Activated CD4-positive, alpha-beta T cell treated with anti-CD3 and anti-CD28 coated beads, Interleukin-10, Interleukin-2, amounts not matched to agents 100 ng/mL and 50 ng/mL, durations not matched to agents 16 hours and 8 hours (primary cell): ENCODE results near the gene ZFP57.

Experiments
- DNase-seq: peaks from one replicate; pipeline ENCODE4 v3.0.0-alpha.2; 2020

ZFP57 gene

DNA sequence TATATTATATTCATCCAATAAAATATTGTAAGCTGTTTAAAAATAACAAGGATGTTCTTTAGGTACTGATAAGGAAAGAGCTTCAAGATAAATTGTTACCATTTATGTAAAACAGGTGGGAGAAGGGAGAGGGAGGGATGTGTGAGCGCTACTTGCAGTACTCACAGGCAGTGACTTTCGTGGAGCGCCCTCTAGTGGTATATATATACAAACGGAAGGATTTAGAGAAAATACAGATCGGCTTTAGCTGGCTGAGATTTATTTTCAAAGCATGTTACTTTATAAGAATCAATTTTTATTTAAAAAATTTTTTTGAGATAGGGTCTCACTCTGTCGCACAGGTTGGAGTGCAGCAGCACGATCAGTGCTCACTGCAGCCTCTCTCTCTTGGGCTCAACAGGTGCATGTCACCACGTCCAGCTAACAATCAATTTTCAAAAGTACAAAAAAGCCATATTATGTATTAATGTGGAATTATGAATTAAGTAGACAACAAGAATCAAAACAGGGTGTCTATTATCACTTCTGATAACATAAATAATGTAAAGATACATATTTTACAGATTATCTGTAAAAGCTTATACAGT is 27.4 kb downstream of the ZFP57 start:
- DNase-seq: peak; percentile 72

DNA sequence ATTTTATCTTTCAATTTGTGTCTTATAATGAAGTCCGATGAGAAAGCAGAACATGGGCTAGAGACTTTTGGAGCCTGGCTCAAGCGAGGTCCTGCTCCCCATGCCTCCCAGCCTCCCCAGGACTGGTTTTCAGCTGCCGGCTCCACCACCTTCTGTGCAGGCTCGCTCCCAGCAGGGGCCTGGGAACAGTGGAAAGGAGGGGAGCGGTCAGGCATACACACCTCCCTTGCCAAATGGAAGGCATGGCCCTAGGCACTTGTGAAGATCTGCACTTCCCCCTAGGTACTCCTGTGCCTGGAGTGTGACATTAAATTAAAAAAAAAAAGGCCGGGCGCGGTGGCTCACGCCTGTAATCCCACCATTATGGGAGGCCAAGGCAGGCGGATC is 28.8 kb downstream of the ZFP57 start:
- DNase-seq: no peak

DNA sequence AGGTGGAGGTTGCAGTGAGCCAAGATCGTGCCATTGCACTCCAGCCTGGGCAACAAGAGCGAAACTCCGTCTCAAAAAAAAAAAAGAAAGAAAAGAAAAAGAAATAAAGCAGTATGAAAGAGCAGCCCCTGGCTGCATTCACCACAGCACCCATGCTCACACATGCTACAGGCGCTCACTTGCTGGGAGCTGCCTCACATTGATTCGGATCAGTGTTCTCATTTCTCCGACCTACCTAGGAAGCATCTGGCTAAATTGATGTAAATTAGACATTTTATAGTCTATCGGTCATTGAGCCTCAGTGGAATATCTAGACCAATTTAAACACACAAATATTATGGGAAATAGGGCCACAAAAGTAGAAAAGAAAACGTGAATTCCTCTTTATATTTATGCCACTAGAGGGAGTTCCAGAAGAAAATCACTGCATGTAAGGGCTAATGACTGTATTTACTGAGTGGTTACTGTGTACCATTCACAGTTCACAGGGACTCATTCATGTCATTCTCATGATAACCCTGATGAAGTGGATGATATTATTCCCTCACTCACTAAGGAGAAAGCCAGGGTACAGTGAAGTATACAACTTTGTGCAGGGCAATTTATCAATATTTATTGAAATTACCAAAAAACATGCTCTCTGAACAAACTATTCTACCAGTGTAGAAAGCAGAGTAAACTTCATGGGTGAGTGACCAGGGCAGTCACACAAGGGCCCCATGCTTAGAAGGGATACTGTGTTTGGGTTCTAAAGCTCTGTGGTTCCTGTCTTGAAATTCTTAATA is 29.3 kb downstream of the ZFP57 start:
- peak; percentile 40 for DNase-seq

DNA sequence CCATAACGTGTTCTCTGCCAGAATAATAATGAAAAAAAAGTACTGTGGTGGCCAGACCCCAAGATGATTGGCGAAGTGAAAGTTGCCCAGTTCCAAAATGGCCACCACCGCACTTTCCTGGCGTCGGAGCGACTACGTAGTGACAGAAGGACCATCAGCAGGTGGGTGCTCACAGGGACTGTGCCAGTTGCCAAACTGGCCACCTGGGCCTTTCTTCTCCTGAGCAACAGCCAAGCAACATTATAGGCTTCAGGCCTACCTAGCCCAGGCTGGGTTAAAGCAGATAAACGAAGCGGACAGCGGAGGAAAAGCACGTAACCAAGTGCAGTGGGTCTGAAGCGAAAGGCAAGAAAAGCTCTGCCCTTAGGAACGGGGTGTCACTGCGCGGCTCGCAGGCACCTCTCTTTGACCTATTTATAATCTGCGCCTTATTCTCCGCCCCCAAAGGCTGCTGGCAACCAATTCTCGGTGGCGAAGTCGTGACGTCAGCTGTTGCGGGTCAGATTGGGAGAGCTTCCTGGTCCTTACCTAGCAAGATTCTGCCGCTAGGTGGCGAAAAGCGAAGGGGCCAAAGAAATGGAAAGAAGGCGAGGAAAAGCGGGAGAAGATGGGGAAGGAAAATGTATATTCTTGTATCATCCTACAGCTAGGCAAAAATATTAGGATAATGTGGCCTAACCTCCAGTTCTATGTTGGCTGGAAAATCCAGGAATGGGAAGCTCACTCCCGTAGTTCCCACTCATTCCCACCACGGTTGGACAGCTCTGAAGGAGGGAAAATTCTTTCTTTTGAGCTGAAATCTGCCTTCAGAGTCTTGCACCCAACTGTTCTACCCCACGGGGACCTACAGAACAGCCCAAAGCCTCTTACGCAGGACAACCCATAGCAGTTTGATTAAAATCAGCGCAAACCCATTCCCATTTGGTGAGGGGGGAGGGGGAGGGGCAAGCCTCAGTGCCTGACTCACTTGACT is 31.0 kb downstream of the ZFP57 start:
- DNase-seq: peak; percentile 98

DNA sequence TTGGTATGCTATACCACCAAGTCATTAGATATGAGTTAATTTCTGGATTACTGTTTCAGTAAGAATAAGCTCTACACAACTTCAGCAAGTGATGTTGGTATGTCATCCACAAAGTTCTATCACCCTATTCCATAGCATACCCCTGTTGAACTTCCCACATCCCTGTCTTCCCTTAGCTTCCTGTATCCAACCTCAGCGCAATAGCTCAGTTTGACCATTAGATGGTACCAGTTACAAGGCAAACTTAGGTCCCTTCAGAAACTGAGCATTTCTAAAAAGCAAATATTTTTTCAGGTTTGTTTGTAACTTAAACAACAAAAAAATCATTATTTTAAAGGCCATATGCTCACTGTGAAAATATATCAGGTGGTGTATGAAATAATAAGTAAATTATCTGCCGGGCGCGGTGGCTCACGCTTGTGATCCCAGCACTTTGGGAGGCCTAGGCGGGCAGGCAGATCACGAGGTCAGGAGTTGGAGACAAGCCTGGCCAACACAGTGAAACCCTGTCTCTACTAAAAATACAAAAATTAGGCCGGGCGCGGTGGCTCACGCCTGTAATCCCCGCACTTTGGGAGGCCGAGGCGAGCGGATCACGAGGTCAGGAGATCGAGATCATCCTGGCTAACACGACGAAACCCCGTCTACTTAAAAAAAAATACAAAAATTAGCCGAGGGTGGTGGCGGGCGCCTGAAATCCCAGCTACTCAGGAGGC is 32.9 kb downstream of the ZFP57 start:
- DNase-seq: no peak

DNA sequence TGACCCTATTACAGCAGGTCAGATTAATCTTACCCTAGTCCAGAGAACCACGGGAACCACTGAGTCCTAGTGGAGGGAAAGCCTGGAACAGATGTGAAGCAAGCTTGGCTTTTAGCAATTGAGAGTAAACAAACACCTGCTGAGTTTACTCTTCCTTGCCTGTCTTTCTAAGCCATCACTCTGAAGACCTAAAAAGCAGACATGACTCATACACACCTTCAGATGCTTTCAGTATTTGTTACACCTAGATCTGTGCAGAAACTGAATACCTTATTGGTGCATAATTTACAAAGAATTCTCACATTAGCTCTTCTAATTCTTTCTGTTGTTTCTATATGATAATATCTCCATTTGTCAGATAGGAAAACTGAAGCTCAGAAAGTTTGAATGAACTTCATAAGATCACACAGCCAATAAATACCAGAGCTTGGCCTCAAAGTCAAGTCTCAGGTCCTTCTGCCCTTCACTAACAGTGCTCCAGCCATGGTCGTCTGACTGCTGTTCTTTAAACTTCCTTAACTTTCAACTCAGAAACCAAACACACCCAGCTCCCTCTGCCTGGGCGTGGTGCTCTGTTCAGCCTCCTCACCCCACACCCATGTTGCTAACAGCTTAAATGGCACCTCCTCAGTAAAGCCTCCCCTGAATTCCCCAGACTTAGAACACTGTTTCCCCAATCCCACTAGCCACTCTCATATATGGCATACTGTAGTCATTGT is 39.4 kb downstream of the ZFP57 start:
- DNase-seq: no peak

DNA sequence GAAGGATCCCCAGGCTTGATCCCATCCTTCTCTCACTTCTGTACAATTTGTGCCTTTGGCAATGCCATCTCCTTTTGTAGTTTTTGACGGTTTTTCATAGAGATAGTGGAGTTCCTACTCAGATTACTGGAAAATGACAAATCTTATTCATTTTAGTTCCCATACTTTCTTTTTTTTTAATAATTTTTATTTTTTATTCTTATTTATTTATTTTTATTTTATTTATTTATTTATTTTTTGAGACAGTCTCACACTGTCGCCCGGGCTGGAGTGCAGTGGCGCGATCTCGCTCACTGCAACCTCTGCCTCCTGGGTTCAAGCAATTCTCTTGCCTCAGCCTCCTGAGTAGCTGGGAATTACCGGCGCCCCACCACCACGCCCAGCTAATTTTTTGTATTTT is 43.7 kb downstream of the ZFP57 start:
- no peak for DNase-seq

DNA sequence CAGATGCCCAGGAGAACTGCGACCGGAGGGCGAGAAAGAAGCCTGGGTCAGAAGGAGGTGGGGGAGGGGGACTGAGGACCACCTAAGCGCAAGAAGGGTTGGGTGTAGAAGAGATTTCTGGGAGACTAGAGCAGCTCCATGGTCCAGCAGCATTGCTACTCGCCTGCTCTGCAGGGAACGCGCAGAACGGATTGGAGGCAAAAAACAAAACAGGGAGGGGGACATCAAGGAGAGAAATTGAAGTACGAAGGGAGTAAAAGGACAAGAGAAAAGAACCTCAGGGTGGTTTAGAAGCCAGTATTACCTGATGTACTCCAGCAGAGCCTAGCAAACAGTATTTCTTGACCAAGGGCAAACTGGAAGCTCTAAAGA is 47.4 kb downstream of the ZFP57 start:
- no peak for DNase-seq

DNA sequence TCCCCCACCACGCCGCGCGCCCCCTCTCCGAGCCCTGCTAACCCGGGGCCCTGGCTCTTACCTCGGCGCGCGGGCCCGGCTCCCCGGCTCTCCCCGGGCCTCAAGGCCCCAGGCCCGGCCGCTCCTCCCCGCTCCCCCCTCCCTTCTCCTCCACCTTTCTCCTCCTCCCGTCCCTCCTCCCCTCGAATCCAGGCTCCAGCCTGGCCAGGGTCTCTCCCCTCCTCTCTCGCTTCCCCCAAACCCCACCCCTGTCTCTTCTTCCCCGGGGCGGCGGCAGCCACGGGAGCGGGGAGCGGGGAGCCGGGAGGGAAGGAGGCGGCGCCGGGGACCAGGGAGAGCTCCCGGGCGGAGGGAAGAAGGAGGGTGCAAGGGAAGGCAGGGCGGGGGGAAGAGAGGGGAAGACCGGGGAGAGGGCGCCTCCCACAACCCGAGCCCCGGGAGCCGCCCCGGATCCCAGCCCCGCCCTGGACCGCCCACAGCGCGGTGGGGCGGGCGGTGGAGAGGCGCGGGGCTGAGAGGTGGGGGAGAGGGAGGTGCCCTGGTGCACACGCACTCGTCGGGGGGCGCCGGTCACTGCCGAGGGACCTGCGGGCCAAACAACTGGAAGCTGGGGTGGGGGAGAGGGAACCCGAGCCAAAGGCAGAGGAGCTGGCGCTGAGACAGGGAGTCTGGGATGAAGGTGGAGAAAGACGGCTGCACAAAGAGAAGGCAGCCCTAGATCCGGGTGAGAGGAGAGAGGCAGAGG is 48.0 kb downstream of the ZFP57 start, which contains the start of gene GABBR1:
GABBR1 (minus strand) TSS at position 395 of the 745 bp plus-strand sequence. CDS start 798 bp downstream, outside the sequence.
- DNase-seq: peak; percentile 71

DNA sequence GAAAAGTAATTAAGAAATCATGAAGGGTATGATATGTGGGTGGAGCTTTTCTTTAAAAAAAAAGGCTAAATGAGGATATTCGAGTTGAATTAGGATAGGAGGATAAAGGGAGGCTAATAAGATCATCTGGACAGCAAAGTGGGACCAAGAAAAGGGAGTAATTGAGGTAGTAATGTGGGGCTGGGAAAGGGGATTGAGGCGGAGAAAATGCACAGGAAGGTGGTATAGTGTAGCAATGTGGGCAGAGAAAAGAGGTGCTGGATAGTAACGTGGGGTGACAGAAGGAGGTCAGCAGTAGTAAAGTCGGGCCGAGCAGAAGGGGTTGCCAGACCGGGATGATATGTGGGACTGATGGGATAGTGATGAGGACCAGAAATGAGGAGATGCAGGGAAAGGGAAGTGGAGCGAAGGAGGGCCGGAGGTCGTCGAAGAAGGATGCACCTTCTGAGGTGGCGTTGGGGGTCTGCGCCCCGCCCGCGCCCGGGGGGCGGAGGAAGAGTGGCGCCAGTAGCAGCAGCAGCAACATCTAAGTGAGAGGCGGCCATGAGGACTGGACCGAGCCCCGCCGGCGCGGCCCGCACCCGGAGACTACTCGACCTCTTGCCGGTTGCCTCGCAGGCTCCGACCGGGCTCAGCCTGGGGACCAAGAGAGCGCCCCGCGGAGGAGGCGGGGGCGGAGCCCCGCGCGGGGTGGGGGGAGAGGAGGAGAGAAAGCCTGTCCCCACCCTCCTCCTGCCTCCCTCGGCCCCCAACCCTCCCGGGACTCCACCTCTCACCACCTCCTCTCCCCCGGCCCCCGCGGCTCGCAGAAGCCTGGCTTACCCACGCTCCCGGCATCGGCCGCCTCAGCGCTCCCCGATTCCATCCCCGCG is 48.9 kb downstream of the ZFP57 start:
- peak; percentile 39 for DNase-seq

DNA sequence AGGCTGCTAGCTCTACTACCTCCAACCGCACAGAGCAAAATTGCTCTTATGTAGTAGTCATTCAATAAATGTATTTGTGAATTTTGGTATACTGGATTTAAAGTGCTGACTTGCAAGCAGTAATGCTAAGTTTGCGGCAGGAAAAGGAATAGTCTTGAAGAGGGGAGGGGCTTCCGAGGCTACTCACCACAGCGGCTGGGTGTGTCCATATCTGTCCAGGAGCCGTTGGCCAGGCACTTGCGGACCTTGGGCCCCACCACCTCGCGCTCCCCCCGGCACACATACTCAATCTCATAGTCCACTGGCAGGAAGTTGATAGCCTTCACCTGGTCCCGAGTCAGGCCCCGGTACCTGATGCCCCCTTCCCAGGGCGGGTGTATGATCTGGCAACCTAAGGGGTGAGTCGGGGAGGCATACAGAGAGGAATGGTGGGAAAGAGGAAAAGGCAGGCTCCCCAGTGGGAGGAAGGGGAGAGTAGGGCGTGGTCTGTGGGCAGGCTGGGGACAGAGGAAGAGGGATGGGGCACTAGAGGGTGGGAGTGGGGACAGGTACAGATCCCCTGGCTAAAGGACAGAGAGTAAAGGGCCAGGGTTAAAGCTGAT is 49.6 kb downstream of the ZFP57 start:
- DNase-seq: no peak

DNA sequence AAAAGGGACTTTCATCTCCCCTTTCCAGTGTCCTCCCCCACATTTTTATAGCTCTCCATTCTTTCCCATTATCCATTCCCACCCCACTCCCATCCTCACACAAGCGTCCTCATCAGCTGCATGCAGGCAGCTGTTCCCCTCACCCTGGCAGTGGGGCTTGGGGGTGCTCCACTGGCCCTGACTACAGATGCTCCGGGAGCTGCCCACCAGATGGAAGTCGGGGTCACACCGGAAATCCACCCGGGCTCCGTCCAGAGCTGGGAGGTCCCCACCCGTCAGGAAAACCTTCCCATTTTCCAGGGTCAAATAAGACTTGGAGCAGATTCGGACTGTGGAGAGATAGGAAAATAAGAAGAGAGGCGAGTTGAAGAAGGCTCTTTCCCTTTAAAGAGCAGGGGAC is 50.6 kb downstream of the ZFP57 start:
- no peak for DNase-seq

DNA sequence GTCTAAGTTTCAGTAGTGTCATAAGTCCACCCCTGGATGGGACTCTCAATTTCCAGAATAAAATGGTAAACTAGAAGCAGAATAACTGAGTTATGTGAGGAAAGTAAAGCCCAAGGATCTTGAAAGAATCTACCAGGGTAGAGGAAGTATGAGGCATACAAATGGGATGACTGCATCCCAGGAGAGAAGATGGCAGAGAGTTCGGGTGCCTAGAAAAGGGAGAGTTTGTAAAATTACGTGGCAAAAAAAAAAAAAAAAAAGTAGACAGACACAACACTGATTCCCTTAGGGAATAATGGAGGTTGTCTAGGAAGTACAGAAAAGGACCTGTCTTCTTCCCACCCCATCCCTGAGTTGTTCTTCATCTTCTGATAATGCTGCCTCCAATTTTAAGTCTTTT is 51.4 kb downstream of the ZFP57 start:
- DNase-seq: no peak

DNA sequence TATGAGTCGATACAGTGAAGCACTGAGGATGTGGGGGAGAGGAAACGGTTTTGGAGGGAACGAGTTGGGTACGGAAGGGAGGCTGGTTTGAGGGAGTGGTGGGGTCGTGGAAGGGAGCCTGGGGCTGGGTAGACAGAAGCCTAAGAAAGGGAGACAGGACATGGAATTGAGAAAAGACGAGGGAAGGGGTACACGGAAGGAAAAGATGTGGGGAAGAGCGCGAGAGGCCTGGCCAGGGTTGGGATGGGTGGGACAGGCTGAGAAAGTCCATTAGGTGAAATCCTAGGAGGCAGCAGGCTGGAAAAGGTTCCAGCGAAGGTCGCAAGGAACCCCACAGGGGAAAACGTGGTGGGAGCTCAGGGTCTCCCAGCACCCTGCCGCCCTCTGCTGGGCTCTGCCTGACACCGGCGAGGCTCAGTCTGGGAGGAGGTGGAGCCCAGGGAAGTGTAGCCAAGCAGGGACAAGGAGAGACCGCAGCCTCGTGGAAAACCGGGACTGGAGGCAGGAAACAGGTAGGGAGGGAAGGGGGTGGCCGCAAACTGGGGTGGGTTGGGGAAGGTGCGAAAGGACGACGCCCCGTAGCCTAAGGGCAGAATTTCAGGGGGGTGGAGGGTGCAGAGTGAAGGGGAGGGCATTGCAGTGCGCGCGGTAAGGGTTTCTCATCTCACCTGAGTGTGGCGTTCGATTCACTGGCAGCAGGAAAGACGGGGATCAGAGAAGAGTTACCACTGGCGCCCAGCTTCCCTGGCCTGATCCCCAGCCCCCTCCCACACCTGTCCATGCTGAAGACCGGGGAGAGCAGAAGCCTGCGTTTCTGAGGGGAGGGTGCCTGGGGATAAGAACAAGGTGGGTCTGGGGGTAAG is 52.3 kb downstream of the ZFP57 start:
- DNase-seq: peak; percentile 64

DNA sequence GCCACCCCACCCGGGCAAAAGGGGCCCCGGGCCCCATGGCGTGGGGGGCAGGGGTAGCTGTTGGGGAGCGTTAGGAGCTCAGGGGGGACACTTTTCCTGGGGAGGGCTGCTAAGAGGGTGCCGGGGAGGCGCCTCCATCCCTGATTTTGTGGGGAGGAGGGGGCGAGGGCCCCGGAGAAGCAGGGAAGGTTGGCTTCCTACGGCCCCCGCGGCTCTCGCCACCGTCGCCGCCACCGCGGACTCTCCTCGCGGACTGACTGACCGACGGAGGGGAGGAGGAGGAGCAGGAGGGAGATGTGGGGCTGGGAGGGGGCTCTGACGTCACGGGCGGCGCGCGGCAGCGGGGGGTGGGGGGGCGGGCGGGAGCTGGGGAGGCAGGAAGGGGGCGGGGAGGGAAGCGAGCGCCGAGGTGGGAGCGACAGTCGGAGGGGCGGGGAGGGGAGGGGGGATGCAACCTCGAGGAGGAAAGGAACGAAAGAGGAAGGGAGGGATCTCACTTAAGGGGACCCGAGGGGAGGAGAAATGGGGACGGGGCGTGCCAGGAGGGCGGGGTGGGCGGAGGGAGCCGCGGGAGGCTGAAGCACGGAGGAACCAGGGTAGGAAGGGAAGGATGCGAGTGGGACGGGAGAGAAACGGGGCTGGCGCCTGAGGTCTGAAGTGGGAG is 53.1 kb downstream of the ZFP57 start:
- peak; percentile 28 for DNase-seq

DNA sequence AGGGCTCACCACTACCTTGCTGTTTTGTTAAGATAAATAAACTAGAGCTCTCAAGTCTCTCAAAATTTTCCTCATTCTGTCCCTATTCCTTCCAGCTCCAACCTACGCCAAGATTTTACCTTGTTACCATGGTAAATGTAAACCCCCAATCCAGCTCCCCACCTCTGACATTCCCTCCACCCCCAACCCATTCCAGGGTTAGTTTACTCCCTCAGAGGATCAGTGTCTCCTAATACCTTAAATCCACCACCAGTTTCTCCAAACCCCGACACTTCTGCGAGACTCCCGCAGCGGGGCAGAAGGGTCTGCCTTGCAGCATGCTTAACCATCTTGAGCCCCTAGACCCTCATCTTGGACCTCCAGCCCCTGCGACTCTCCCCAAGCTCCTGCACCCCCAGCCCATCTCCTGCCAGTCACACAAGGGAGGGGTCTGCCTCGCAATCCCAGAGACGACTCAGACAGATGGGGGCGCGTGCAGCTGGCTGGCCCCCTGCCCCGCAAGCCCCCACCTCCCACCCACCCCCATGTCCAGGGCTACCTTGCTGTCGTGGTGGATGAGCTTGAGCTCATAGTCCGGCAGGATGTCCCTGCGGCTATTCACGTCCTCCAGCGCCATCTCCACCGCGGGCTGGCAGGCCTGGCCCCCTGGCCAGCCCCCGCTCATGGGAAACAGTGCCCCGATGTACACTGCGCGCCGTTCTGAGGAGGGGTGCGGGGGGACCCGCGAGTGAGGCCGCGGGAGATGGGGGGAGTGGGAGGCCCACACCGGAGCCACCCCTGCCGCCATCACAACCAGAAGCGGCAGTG is 53.8 kb downstream of the ZFP57 start:
- DNase-seq: no peak

DNA sequence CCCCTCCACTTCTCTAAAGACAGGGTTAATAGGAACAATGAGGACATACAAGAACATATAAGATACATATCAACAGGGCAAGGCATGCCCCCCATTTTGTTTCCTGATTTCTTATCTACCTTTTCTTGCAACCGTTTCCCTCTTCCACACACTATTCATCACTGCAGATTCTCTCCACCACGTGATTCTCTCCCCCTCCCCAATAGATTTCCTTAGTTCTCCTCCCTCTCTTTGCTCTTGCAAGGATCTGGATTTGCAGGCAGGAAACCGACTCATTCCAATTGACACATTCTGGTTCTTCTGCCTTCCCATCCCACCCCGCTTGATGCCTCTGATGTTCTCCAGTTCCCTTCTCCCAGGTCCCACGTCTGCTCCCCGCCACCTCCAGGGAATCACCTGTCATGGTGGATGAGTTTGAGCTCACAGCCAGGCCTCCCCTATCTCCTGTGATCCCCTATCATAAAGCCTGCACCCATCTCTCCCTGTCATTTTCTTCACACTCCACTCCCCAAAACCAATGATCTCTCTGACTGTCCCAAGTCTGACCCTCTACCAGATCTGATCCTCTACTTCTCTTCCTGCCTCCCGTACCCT is 55.5 kb downstream of the ZFP57 start:
- DNase-seq: no peak
